Measurements from ENCODE around the gene ZNF668. TPM values are rescaled to one million over a fixed set of nuclear protein-coding genes. Genes with fewer than 3 reads are reported as not detected.
A peak's percentile ranks its signal among the peaks of the same experiment; 100 is the strongest.

The ZNF668 gene
- total RNA-seq, 1 donor, result 14.5 TPM

- DNase-seq (ENCODE audit: insufficient read length, low spot score, missing footprints), result peak; percentile 88
- no peaks in the 10 kb centered on the region for H3K27me3 ChIP-seq (ENCODE audit: insufficient read depth, low read length)
- no peaks in the 10 kb centered on the region for H3K9me3 ChIP-seq (ENCODE audit: low read depth, low read length)
- TF ChIP-seq CTCF (IDR thresholded peaks at IDR 0.05; ENCODE audit: extremely low read depth, low read depth, low read length), result no peak
- H3K36me3 ChIP-seq (ENCODE audit: insufficient read depth, low read length), result peaks cover 22% of the 10 kb centered on the region
- H3K79me2 ChIP-seq (ENCODE audit: insufficient read depth, low read length), result peaks cover 47% of the 10 kb centered on the region
- H4K20me1 ChIP-seq (ENCODE audit: insufficient read depth, low read length), result no peaks in the 10 kb centered on the region
- no peak overlapping the region for H2AFZ ChIP-seq (ENCODE audit: low read length)
- H3K4me2 ChIP-seq (ENCODE audit: insufficient read depth, low read length), result no peak overlapping the region
- H3K4me1 ChIP-seq (ENCODE audit: insufficient read depth, low read length), result no peaks in the 10 kb centered on the region
- H3K27ac ChIP-seq (ENCODE audit: low read depth, low read length), result no peak overlapping the region
- no peak overlapping the region for H3K4me3 ChIP-seq (ENCODE audit: insufficient read depth, low read length)
These were observed 10.7 kb upstream of the ZNF668 start for GRCh38 chr16:31084584-31085302.

- no peak for TF ChIP-seq CTCF (IDR thresholded peaks at IDR 0.05; ENCODE audit: extremely low read depth, low read depth, low read length)
- DNase-seq (ENCODE audit: insufficient read length, low spot score, missing footprints), result peak; percentile 34
- Histone ChIP-seq H3K27me3 (ENCODE audit: insufficient read depth, low read length) (no peaks in the 10 kb centered on the region), H4K20me1 (ENCODE audit: insufficient read depth, low read length) (no peaks in the 10 kb centered on the region), H3K36me3 (ENCODE audit: insufficient read depth, low read length) (peaks cover 23% of the 10 kb centered on the region), H3K9me3 (ENCODE audit: low read depth, low read length) (no peaks in the 10 kb centered on the region), H2AFZ (ENCODE audit: low read length) (no peak overlapping the region), H3K4me1 (ENCODE audit: insufficient read depth, low read length) (no peaks in the 10 kb centered on the region), H3K4me2 (ENCODE audit: insufficient read depth, low read length) (no peak overlapping the region), H3K79me2 (ENCODE audit: insufficient read depth, low read length) (peaks cover 45% of the 10 kb centered on the region), H3K4me3 (ENCODE audit: insufficient read depth, low read length) (no peak overlapping the region), H3K27ac (ENCODE audit: low read depth, low read length) (no peak overlapping the region)
These were observed 9.9 kb upstream of the ZNF668 start for GRCh38 chr16:31083981-31084380.

GRCh38 chr16:31083556-31083955 is 9.5 kb upstream of the ZNF668 start:
- TF ChIP-seq CTCF (IDR thresholded peaks at IDR 0.05; ENCODE audit: extremely low read depth, low read depth, low read length), result no peak
- H4K20me1 ChIP-seq (ENCODE audit: insufficient read depth, low read length), result no peaks in the 10 kb centered on the region
- no peak overlapping the region for H3K27ac ChIP-seq (ENCODE audit: low read depth, low read length)
- no peak overlapping the region for H2AFZ ChIP-seq (ENCODE audit: low read length)
- H3K36me3 ChIP-seq (ENCODE audit: insufficient read depth, low read length), result peaks cover 22% of the 10 kb centered on the region
- no peaks in the 10 kb centered on the region for H3K4me1 ChIP-seq (ENCODE audit: insufficient read depth, low read length)
- peak; percentile 82 for DNase-seq (ENCODE audit: insufficient read length, low spot score, missing footprints)
- H3K4me3 ChIP-seq (ENCODE audit: insufficient read depth, low read length), result no peak overlapping the region
- no peak overlapping the region for H3K4me2 ChIP-seq (ENCODE audit: insufficient read depth, low read length)
- no peaks in the 10 kb centered on the region for H3K27me3 ChIP-seq (ENCODE audit: insufficient read depth, low read length)
- no peaks in the 10 kb centered on the region for H3K9me3 ChIP-seq (ENCODE audit: low read depth, low read length)
- peaks cover 45% of the 10 kb centered on the region for H3K79me2 ChIP-seq (ENCODE audit: insufficient read depth, low read length)

GRCh38 chr16:31083081-31083480 is 9.0 kb upstream of the ZNF668 start:
- Histone ChIP-seq H3K27me3 (ENCODE audit: insufficient read depth, low read length) (no peaks in the 10 kb centered on the region), H3K9me3 (ENCODE audit: low read depth, low read length) (no peaks in the 10 kb centered on the region), H3K79me2 (ENCODE audit: insufficient read depth, low read length) (peaks cover 45% of the 10 kb centered on the region), H3K4me3 (ENCODE audit: insufficient read depth, low read length) (no peak overlapping the region), H2AFZ (ENCODE audit: low read length) (no peak overlapping the region), H3K36me3 (ENCODE audit: insufficient read depth, low read length) (peaks cover 26% of the 10 kb centered on the region), H3K4me1 (ENCODE audit: insufficient read depth, low read length) (no peaks in the 10 kb centered on the region), H4K20me1 (ENCODE audit: insufficient read depth, low read length) (no peaks in the 10 kb centered on the region), H3K27ac (ENCODE audit: low read depth, low read length) (no peak overlapping the region), H3K4me2 (ENCODE audit: insufficient read depth, low read length) (no peak overlapping the region)
- DNase-seq (ENCODE audit: insufficient read length, low spot score, missing footprints), result peak; percentile 86
- no peak for TF ChIP-seq CTCF (IDR thresholded peaks at IDR 0.05; ENCODE audit: extremely low read depth, low read depth, low read length)

All from osteoblast (primary cell).